ENCODE data around the gene TTC7B. TPM values are rescaled to one million over a fixed set of nuclear protein-coding genes. Genes with fewer than 3 reads are reported as not detected.

TTC7B gene
- total RNA-seq, 1 experiment from 2014 or later: 40.9 TPM

- TF ChIP-seq CTCF (IDR thresholded peaks at IDR 0.05) (no peak), TCF7L2 (IDR thresholded peaks at IDR 0.05; ENCODE audit: low read depth, low read length) (no peak), SIN3A (IDR thresholded peaks at IDR 0.05; ENCODE audit: borderline replicate concordance, insufficient read depth, low read depth, low read length) (no peak), POLR2AphosphoS5 (IDR thresholded peaks at IDR 0.05; ENCODE audit: low read depth, low read length) (no peak)
- TF ChIP-seq, protein P1, sequence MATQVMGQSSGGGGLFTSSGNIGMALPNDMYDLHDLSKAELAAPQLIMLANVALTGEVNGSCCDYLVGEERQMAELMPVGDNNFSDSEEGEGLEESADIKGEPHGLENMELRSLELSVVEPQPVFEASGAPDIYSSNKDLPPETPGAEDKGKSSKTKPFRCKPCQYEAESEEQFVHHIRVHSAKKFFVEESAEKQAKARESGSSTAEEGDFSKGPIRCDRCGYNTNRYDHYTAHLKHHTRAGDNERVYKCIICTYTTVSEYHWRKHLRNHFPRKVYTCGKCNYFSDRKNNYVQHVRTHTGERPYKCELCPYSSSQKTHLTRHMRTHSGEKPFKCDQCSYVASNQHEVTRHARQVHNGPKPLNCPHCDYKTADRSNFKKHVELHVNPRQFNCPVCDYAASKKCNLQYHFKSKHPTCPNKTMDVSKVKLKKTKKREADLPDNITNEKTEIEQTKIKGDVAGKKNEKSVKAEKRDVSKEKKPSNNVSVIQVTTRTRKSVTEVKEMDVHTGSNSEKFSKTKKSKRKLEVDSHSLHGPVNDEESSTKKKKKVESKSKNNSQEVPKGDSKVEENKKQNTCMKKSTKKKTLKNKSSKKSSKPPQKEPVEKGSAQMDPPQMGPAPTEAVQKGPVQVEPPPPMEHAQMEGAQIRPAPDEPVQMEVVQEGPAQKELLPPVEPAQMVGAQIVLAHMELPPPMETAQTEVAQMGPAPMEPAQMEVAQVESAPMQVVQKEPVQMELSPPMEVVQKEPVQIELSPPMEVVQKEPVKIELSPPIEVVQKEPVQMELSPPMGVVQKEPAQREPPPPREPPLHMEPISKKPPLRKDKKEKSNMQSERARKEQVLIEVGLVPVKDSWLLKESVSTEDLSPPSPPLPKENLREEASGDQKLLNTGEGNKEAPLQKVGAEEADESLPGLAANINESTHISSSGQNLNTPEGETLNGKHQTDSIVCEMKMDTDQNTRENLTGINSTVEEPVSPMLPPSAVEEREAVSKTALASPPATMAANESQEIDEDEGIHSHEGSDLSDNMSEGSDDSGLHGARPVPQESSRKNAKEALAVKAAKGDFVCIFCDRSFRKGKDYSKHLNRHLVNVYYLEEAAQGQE (IDR thresholded peaks at IDR 0.05; ENCODE audit: insufficient read depth in 1 of 2, low read depth in 2 of 2, low read length in 1 of 2): no peak
- H3K27me3 ChIP-seq (ENCODE audit: control insufficient read depth, insufficient read depth, low read length): no peaks in the 10 kb centered on the region
- no peak overlapping the region for H3K27ac ChIP-seq (ENCODE audit: low read length)
- CTCF ChIA-PET: interaction anchor here (1.2 to 2.0 kb wide), 3 partner anchors 61 to 395 kb away, joined by 4 to 8 read pairs (median 7); no protein-coding TSS in a partner anchor
- H3K4me3 ChIP-seq (ENCODE audit: low read depth in 2 of 2, low read length in 2 of 2): no peak overlapping the region
- BruUV-seq (replicated peaks): no TSS peak
- DNase-seq (ENCODE audit: low read depth, low spot score): no peak
- no peaks in the 10 kb centered on the region for H3K36me3 ChIP-seq (ENCODE audit: control insufficient read depth, insufficient read depth, low read length)
- intact Hi-C loops (cut with micrococcal nuclease; ENCODE audit: unreplicated experiment) (loop anchor here (2.0 to 10.0 kb wide), 2 partner anchors 298 to 392 kb away; no protein-coding TSS in a partner anchor), in situ Hi-C loops (cut with HindIII; ENCODE audit: low pct_unique_long_range_greater_than_20kb, low sequenced_read_pairs) (no loop called here)
- peaks cover 4% of the 10 kb centered on the region for H3K4me1 ChIP-seq (ENCODE audit: control insufficient read depth, insufficient read depth, low read length)
- POLR2A ChIA-PET: no interaction called here
- ATAC-seq: no peak
- H3K9me3 ChIP-seq (ENCODE audit: control insufficient read depth, insufficient read depth, low read depth, low read length): no peaks in the 10 kb centered on the region
Observed at GRCh38 chr14:90696720-90697119, 119.5 kb downstream of the TTC7B start.

DNA sequence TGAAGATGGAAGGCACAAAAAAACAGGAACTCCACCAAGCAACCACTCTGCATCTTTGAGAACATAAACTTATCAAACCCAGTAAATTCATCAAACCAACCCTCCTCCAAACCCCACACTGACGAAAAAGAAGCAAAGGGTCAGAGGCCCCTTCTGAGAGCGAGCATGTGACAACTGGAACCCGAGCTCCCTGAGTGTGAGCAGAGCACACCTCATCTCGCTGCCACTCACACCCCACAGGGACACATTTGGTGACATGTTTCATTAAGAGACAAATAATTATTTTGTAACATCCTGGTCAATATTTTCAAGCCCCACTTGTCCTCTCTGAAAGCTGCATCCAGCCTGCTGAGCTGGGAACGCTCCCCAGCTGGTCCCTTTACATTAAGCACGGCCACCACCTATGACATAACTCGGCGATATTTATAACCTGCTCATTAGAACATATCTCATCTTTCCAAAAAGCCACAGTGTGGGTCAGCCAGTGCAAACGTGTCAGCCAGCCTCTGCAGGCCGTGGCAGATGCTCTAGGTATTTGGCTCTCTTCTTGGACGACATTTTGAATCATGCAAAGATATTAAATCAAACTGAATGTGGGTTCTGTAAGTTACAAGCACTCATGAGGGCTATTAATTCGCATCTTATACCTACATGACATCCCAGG, 120.1 kb downstream of the TTC7B start:
- ChIA-PET CTCF (interaction anchor here (1.2 to 1.8 kb wide), 2 partner anchors 61 to 297 kb away, joined by 4 to 8 read pairs; no protein-coding TSS in a partner anchor), POLR2A (no interaction called here)

GRCh38 chr14:90693413-90693812, 122.8 kb downstream of the TTC7B start:
- in situ Hi-C loops (cut with HindIII; ENCODE audit: low pct_unique_long_range_greater_than_20kb, low sequenced_read_pairs): no loop called here
- DNase-seq (ENCODE audit: low read depth, low spot score) (no peak), ATAC-seq (no peak)
- CTCF ChIA-PET: no interaction called here
- Histone ChIP-seq H3K9me3 (ENCODE audit: control insufficient read depth, insufficient read depth, low read depth, low read length) (no peaks in the 10 kb centered on the region), H3K36me3 (ENCODE audit: control insufficient read depth, insufficient read depth, low read length) (no peaks in the 10 kb centered on the region), H3K27me3 (ENCODE audit: control insufficient read depth, insufficient read depth, low read length) (no peaks in the 10 kb centered on the region), H3K4me1 (ENCODE audit: control insufficient read depth, insufficient read depth, low read length) (peaks cover 4% of the 10 kb centered on the region), H3K4me3 (ENCODE audit: low read depth in 2 of 2, low read length in 2 of 2) (no peak overlapping the region), H3K27ac (ENCODE audit: low read length) (no peak overlapping the region)
- no TSS peak for BruUV-seq (replicated peaks)
- no peak for TF ChIP-seq POLR2AphosphoS5 (IDR thresholded peaks at IDR 0.05; ENCODE audit: low read depth, low read length)
- no peak for TF ChIP-seq TCF7L2 (IDR thresholded peaks at IDR 0.05; ENCODE audit: low read depth, low read length)
- intact Hi-C loops (cut with micrococcal nuclease; ENCODE audit: unreplicated experiment): loop anchor here (10.0 kb wide), 1 partner anchor 389 kb away; no protein-coding TSS in a partner anchor
- POLR2A ChIA-PET: no interaction called here

More for the DNA sequence above, 120.1 kb downstream of the TTC7B start:
- no peaks in the 10 kb centered on the region for H3K9me3 ChIP-seq (ENCODE audit: control insufficient read depth, insufficient read depth, low read depth, low read length)
- H3K4me1 ChIP-seq (ENCODE audit: control insufficient read depth, insufficient read depth, low read length): peaks cover 4% of the 10 kb centered on the region
- no peak overlapping the region for H3K4me3 ChIP-seq (ENCODE audit: low read depth in 2 of 2, low read length in 2 of 2)
- H3K36me3 ChIP-seq (ENCODE audit: control insufficient read depth, insufficient read depth, low read length): no peaks in the 10 kb centered on the region
- H3K27ac ChIP-seq (ENCODE audit: low read length): no peak overlapping the region
- DNase-seq (ENCODE audit: low read depth, low spot score): no peak
- no peak for ATAC-seq
- H3K27me3 ChIP-seq (ENCODE audit: control insufficient read depth, insufficient read depth, low read length): no peaks in the 10 kb centered on the region
- in situ Hi-C loops (cut with HindIII; ENCODE audit: low pct_unique_long_range_greater_than_20kb, low sequenced_read_pairs) (no loop called here), intact Hi-C loops (cut with micrococcal nuclease; ENCODE audit: unreplicated experiment) (loop anchor here (2.0 to 10.0 kb wide), 2 partner anchors 297 to 391 kb away; no protein-coding TSS in a partner anchor)
- BruUV-seq (replicated peaks): no TSS peak
- no peak for TF ChIP-seq POLR2AphosphoS5 (IDR thresholded peaks at IDR 0.05; ENCODE audit: low read depth, low read length)
